ENCODE data around the gene CLCA2.

GRCh38 chr1:86419277-86419903, 4.6 kb upstream of the CLCA2 start:
- TF ChIP-seq CTCF (IDR thresholded peaks at IDR 0.05) (no peak), POLR2A (IDR thresholded peaks at IDR 0.05) (no peak), EP300 (IDR thresholded peaks at IDR 0.05) (no peak)
